Osteocyte (in vitro differentiated cells): ENCODE measurements around the gene PALMD. TPM values are rescaled to one million over a fixed set of nuclear protein-coding genes. Genes with fewer than 3 reads are reported as not detected.

Experiments used
- DNase-seq: peaks from one replicate; pipeline ENCODE4 v3.0.0; 2021; ENCODE audit warnings: mixed read lengths; ENCODE audit not compliant: unreplicated experiment; ENCODE audit errors: extremely low spot score
- H3K27ac Mint-ChIP-seq: one replicate; pipeline ENCODE4 v1.8.0; 2021; ENCODE audit warnings: mild to moderate bottlenecking, mixed read lengths; ENCODE audit not compliant: unreplicated experiment
- H3K27me3 Mint-ChIP-seq: one replicate; pipeline ENCODE4 v1.8.0; 2021; ENCODE audit warnings: mixed read lengths; ENCODE audit not compliant: unreplicated experiment
- H3K36me3 Mint-ChIP-seq: one replicate; pipeline ENCODE4 v1.8.0; 2021; ENCODE audit warnings: mixed read lengths; ENCODE audit not compliant: unreplicated experiment
- H3K4me1 Mint-ChIP-seq: one replicate; pipeline ENCODE4 v1.8.0; 2021; ENCODE audit warnings: mixed read lengths; ENCODE audit not compliant: unreplicated experiment
- H3K4me3 Mint-ChIP-seq: one replicate; pipeline ENCODE4 v1.8.0; 2021; ENCODE audit warnings: mild to moderate bottlenecking, moderate library complexity, mixed read lengths; ENCODE audit not compliant: unreplicated experiment
- H3K9me3 Mint-ChIP-seq: one replicate; pipeline ENCODE4 v1.8.0; 2021; ENCODE audit warnings: mixed read lengths; ENCODE audit not compliant: unreplicated experiment
- CTCF ChIP-seq: fragments of 200-600 bp; sonication (generic); IDR thresholded peaks from 2 replicates; pipeline ENCODE4 v1.5.0; 2021; ENCODE audit warnings: antibody characterized with exemption, mild to moderate bottlenecking, moderate library complexity
- total RNA-seq: library from RNA; stranded (reverse); gene quantifications from 2 replicates; pipeline ENCODE4 v1.2.1, GENCODE V29; 2021

The PALMD gene
- total RNA-seq, 1 donor from 2014 or later, result 7.0 TPM

DNA sequence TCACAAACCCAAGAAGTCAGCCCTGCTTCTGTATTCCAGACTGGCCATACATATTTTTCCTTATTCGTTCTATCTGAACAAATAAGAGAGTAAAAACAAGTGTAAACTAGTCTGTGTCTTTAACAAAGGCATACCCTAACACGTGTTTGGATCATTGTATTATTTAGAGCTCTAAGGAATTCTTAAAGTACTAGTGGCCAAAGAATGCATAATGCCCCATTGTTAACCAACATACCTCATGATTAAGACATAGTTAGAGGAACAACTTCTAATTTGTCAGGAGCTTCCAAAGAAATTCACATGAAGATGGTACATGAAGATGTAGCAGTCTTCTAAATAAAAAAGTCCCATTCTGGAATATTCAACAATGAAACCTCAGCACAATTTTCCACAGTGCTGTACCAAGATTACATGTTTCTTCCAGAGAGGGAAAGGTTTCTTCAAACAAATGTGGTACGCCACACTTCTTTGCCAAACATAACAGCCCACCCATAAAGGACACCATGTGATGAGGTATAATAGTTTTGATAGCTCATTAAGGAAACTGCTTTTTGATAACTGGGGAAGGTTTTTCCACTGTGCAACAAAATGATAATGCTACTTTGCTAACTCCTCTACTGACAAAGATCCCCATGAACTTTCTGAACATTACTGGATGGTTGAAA, 5.0 kb downstream of the PALMD start:
- Mint-ChIP-seq H3K9me3 (no peaks in the 10 kb centered on the region), H3K4me3 (no peak overlapping the region), H3K27ac (no peak overlapping the region), H3K27me3 (no peaks in the 10 kb centered on the region), H3K4me1 (peaks cover 21% of the 10 kb centered on the region), H3K36me3 (peaks cover 4% of the 10 kb centered on the region)
- no peak for TF ChIP-seq CTCF
- no peak for DNase-seq

- no peak for DNase-seq
Observed at GRCh38 chr1:99652881-99653281, 7.0 kb downstream of the PALMD start.

DNA sequence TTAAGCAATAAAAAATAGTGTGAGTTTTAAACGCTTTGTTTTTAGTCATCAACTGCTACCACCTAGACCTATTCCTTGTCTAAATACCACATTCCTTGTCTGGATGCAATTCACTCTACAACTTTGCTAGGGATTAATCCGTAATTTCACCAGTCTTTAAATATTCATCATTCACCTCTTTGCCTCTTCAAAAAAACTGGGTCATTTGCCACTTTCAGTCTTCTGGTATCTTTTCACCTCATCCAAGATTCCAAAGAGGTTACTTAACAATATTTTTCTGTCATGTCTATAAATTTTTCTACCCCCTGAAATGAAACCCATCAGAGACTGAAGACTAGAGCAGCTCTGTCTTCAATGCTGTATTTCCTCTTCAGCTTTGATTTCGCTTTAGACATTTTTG, 9.5 kb downstream of the PALMD start:
- Mint-ChIP-seq H3K36me3 (peaks cover 4% of the 10 kb centered on the region), H3K9me3 (no peaks in the 10 kb centered on the region), H3K27ac (no peak overlapping the region), H3K4me3 (no peak overlapping the region), H3K4me1 (peaks cover 5% of the 10 kb centered on the region), H3K27me3 (no peaks in the 10 kb centered on the region)
- no peak for DNase-seq
- TF ChIP-seq CTCF, result no peak

More at GRCh38 chr1:99652881-99653281, 7.0 kb downstream of the PALMD start:
- Mint-ChIP-seq H3K36me3 (peaks cover 4% of the 10 kb centered on the region), H3K27me3 (no peaks in the 10 kb centered on the region), H3K4me3 (no peak overlapping the region), H3K9me3 (no peaks in the 10 kb centered on the region), H3K27ac (no peak overlapping the region), H3K4me1 (peaks cover 2% of the 10 kb centered on the region)
- TF ChIP-seq CTCF, result no peak

DNA sequence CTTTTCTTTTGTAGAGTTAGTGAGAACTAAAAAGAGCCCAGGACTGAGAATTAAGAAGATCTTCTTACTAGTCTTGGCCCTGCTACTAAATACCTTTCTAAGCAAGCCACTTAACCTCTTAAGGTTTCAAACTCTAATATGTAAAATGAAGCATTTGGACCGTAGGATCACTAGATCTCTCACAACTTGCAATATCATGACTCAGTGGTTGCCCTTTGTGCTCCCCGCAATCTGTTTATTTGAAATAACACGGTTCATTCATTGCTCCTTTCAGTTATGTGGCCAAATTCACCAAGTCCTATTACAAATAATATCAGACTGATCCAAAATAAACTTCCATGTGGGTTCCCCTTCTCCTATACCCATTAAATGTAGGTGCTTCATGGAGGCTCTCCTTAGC, 10.8 kb downstream of the PALMD start:
- Mint-ChIP-seq H3K9me3 (no peaks in the 10 kb centered on the region), H3K36me3 (peaks cover 4% of the 10 kb centered on the region), H3K4me1 (peaks cover 8% of the 10 kb centered on the region), H3K27me3 (no peaks in the 10 kb centered on the region), H3K4me3 (no peak overlapping the region), H3K27ac (no peak overlapping the region)
- no peak for TF ChIP-seq CTCF
- no peak for DNase-seq

DNA sequence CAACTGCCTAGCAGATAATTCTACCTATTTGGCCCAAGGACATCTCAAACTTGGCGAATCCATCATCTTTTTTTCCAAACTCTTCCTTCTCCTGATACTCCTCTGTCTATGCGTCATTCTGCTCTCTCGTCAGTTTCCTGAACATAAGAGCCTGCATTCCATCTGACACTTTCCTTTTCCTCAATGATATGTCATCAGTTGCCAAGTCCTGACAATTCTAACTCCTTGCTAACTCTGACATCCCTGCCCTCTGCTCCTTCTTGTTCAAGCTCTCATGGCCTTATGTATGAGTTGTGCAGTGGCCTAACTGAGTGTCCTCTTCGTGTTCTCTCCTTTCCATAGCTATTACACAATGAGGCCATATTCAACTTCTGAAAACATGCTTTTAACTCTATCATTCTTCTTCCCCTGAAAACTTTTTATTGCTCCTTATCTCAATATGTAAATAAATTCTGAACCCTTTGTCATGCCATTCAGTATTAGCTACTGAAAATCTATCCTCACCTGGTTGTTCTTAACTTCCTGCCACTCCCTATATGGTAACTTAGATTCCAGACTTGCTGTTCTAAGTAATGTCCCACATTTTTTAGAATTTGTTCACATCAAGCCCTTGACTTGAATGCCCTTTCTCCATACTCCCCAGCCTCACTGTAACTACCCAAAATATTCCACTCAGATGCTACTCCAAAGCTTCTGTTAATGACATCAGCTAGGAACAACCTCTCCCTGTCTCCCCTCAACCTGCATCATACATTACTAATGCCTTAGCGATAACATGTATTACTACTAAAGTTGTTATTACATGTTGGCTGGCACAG, 11.5 kb downstream of the PALMD start:
- no peaks in the 10 kb centered on the region for H3K9me3 Mint-ChIP-seq
- no peak for TF ChIP-seq CTCF

More for the DNA sequence above, 11.5 kb downstream of the PALMD start:
- no peaks in the 10 kb centered on the region for H3K27me3 Mint-ChIP-seq
- H3K36me3 Mint-ChIP-seq, result peaks cover 4% of the 10 kb centered on the region
- H3K4me3 Mint-ChIP-seq, result no peak overlapping the region
- peaks cover 14% of the 10 kb centered on the region for H3K4me1 Mint-ChIP-seq
- no peak for DNase-seq
- no peak overlapping the region for H3K27ac Mint-ChIP-seq
